Measurements from ENCODE around the gene NRTN. TPM values are rescaled to one million over a fixed set of nuclear protein-coding genes. Genes with fewer than 3 reads are reported as not detected.

NRTN gene
- polyA plus RNA-seq, 1 experiment: 0.22 TPM

GRCh38 chr19:5786593-5787408, 18.1 kb upstream of the NRTN start:
- no peak for DNase-seq (ENCODE audit: low read depth)
- Histone ChIP-seq H3K4me3 (ENCODE audit: low read depth, low read length) (no peak overlapping the region), H3K27me3 (ENCODE audit: control insufficient read depth, insufficient read depth, low read length) (no peaks in the 10 kb centered on the region), H3K36me3 (ENCODE audit: control insufficient read depth, insufficient read depth, low read length) (peaks cover 35% of the 10 kb centered on the region)
- CTCF ChIA-PET: interaction anchor here (2.4 kb wide), 1 partner anchor 13 kb away, joined by 8 read pairs; no protein-coding TSS in a partner anchor
- POLR2A ChIA-PET: no interaction called here
- TF ChIP-seq CTCF (IDR thresholded peaks at IDR 0.05; ENCODE audit: insufficient read depth, low read depth, low read length): no peak

- no peak for DNase-seq (ENCODE audit: low read depth)
- Histone ChIP-seq H3K27me3 (ENCODE audit: control insufficient read depth, insufficient read depth, low read length) (no peaks in the 10 kb centered on the region), H3K36me3 (ENCODE audit: control insufficient read depth, insufficient read depth, low read length) (peaks cover 35% of the 10 kb centered on the region), H3K4me3 (ENCODE audit: low read depth, low read length) (no peak overlapping the region)
- ChIA-PET POLR2A (no interaction called here), CTCF (interaction anchor here (0.7 to 2.4 kb wide), 2 partner anchors 14 kb away, joined by 3 to 8 read pairs; no protein-coding TSS in a partner anchor)
- TF ChIP-seq CTCF (IDR thresholded peaks at IDR 0.05; ENCODE audit: insufficient read depth, low read depth, low read length): no peak
Observed at GRCh38 chr19:5787409-5788182, 17.3 kb upstream of the NRTN start.

- TF ChIP-seq CTCF (IDR thresholded peaks at IDR 0.05; ENCODE audit: insufficient read depth, low read depth, low read length): no peak
- DNase-seq (ENCODE audit: low read depth): no peak
- CTCF ChIA-PET: interaction anchor here (0.7 to 8.1 kb wide), 3 partner anchors 13 to 15 kb away, joined by 3 to 57 read pairs (median 8); partner anchors contain the start of gene NRTN
Observed at GRCh38 chr19:5788422-5788821, 16.4 kb upstream of the NRTN start.

GRCh38 chr19:5789351-5789761, 15.5 kb upstream of the NRTN start:
- no peaks in the 10 kb centered on the region for H3K27me3 ChIP-seq (ENCODE audit: control insufficient read depth, insufficient read depth, low read length)
- ChIA-PET CTCF (interaction anchor here (2.4 to 8.1 kb wide), 2 partner anchors 14 to 15 kb away, joined by 8 to 57 read pairs; partner anchors contain the start of gene NRTN), POLR2A (no interaction called here)
- peaks cover 33% of the 10 kb centered on the region for H3K36me3 ChIP-seq (ENCODE audit: control insufficient read depth, insufficient read depth, low read length)
- no peak for TF ChIP-seq CTCF (IDR thresholded peaks at IDR 0.05; ENCODE audit: insufficient read depth, low read depth, low read length)
- H3K4me3 ChIP-seq (ENCODE audit: low read depth, low read length): no peak overlapping the region
- DNase-seq (ENCODE audit: low read depth): no peak

More at GRCh38 chr19:5788422-5788821, 16.4 kb upstream of the NRTN start:
- H3K4me3 ChIP-seq (ENCODE audit: low read depth, low read length): no peak overlapping the region
- no peaks in the 10 kb centered on the region for H3K27me3 ChIP-seq (ENCODE audit: control insufficient read depth, insufficient read depth, low read length)
- H3K36me3 ChIP-seq (ENCODE audit: control insufficient read depth, insufficient read depth, low read length): peaks cover 35% of the 10 kb centered on the region
- POLR2A ChIA-PET: interaction anchor here (0.6 kb wide), 1 partner anchor 92 kb away, joined by 4 read pairs; no protein-coding TSS in a partner anchor

All from BJ (cell line).